Activated CD4-positive, alpha-beta T cell treated with anti-CD3 and anti-CD28 coated beads for 24 hours (primary cell): ENCODE measurements around the gene BLOC1S1.

Experiments
- DNase-seq, 2 donors: peaks; one replicate each; pipeline ENCODE4 v3.0.0-alpha.2; 2020; ENCODE audit warnings: low read depth in 2 of 2

The BLOC1S1 gene

GRCh38 chr12:55727643-55728185, 11.9 kb downstream of the BLOC1S1 start:
- no peak for DNase-seq

- no peak for DNase-seq
Observed at GRCh38 chr12:55728186-55728938, 12.5 kb downstream of the BLOC1S1 start.

GRCh38 chr12:55728939-55729818, 13.3 kb downstream of the BLOC1S1 start, which contains the start of gene CD63:
TSS of gene CD63 (minus strand) at chr12:55729009. CDS start at chr12:55728341, 668 bp downstream.
- DNase-seq, result peak; percentile 56 to 71

- DNase-seq, result no peak
Observed at GRCh38 chr12:55729819-55730818, 14.3 kb downstream of the BLOC1S1 start.

GRCh38 chr12:55732288-55732687, 16.4 kb downstream of the BLOC1S1 start:
- DNase-seq, result no peak

- DNase-seq, result no peak
Observed at GRCh38 chr12:55733021-55733555, 17.2 kb downstream of the BLOC1S1 start.

GRCh38 chr12:55733858-55734257, 18.0 kb downstream of the BLOC1S1 start:
- no peak for DNase-seq

- no peak for DNase-seq
Observed at GRCh38 chr12:55734595-55734994, 18.7 kb downstream of the BLOC1S1 start.

GRCh38 chr12:55736076-55736475, 20.2 kb downstream of the BLOC1S1 start:
- no peak for DNase-seq

GRCh38 chr12:55736780-55737580, 21.1 kb downstream of the BLOC1S1 start:
- peak in 1 of 2 donors; percentile 60 for DNase-seq

GRCh38 chr12:55737581-55738122, 21.8 kb downstream of the BLOC1S1 start:
- no peak for DNase-seq

- peak; percentile 70 to 88 for DNase-seq
Observed at GRCh38 chr12:55738123-55739024, 22.5 kb downstream of the BLOC1S1 start.

- no peak for DNase-seq
Observed at GRCh38 chr12:55739025-55739378, 23.2 kb downstream of the BLOC1S1 start.

GRCh38 chr12:55741931-55742680, 26.3 kb downstream of the BLOC1S1 start:
- no peak for DNase-seq

GRCh38 chr12:55742719-55743405, 27.0 kb downstream of the BLOC1S1 start, which contains the start of gene GDF11:
TSS of gene GDF11 (plus strand) at chr12:55743122. CDS start at chr12:55743317, 195 bp downstream.
- peak; percentile 57 to 66 for DNase-seq

- peak in 1 of 2 donors; percentile 18 for DNase-seq
Observed at GRCh38 chr12:55743406-55744339, 27.8 kb downstream of the BLOC1S1 start.
